CD4-positive, alpha-beta T cell treated with Interferon alpha-2 for 1 hour (primary cell): ENCODE data around the gene TLL2.

ENCODE experiments used
- DNase-seq, 2 donors: peaks; one replicate each; pipeline ENCODE4 v3.0.0-alpha.2; 2020 to 2022

TLL2 gene

DNA sequence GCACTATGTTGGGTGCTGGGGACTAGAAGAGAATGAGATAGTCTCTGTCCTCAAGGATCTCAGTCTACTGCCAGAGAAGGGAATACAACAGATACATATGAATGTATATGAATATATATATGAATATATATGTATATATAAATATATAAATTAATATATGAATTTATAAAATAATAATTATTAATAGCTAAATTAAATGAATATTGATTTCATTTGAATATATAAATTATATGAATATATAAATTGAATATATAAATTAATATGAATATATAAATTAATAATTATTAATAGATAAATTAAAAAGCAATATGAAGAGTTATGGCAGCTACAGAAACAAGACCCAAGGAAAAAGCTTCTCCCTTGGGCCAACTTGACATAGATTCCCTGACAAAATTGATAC lies 95.1 kb downstream of the TLL2 start:
- no peak for DNase-seq

DNA sequence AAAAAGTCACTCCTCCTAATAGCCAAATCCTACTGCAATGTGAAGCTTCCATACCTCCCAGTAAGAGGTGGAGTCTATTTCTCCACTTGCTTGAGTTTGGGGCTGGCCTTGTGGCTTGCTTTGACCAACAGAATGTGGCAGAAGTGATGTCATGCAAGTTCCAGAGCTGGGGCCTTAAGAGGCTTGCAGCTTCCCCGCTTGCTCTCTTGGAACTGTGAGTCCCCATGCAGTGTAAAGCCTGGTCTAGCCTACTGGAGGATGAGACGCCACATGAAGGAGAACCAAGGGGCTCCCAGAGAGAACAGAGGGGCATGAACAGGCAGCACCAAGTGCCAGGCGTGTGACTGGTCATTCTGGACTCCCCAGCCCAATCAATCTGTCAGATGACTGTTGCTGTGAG lies 96.3 kb downstream of the TLL2 start:
- DNase-seq = no peak

DNA sequence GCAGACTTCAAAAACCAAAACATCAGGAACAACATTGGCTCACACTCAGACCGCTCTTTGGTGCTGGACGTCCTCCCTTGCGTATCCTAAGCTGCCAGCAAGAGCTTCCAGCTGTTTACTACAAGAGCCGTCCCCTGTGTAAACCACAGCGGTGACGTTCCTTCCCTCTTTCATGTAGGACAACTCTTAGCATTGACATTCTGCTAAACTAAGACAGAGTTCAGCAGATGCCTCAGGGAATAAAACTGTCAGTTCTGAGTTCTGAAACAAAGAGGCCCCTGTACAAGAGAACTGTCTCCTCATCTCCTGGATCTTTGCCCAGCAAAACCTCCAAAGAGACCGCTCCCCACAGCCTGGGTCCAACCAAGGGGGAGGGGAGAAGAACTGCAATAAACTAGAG lies 97.1 kb downstream of the TLL2 start:
- no peak for DNase-seq

DNA sequence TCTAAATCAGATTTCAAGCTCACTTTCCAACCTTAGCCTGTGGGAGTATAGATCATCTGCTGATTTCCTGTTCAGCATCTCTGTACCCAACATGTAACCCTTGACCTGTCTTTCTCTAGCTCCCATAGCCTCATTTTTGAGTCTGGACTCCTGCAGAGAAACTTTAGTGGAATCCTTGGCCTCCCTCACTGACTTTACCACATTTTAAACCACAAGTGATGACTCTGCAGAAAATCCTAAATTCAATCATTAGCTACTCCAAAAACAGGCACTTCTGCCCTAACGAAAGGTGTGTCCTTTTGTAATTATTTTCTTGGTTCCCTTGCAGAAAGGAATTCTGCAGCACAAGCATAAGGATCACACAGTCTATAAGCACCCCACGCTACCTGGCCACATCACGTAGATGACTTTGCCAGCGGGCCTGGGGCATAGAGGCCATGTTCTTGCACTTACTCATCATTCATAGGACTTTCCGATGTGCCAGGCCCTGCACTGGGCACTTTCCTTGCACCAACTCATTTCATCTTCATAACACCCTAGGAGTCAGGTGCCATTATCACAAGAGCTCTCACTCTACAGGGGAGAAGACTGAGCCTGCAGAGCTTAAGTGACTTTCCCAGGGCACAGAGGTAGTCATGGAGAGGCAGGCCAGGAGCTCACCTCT lies 97.7 kb downstream of the TLL2 start:
- no peak for DNase-seq

DNA sequence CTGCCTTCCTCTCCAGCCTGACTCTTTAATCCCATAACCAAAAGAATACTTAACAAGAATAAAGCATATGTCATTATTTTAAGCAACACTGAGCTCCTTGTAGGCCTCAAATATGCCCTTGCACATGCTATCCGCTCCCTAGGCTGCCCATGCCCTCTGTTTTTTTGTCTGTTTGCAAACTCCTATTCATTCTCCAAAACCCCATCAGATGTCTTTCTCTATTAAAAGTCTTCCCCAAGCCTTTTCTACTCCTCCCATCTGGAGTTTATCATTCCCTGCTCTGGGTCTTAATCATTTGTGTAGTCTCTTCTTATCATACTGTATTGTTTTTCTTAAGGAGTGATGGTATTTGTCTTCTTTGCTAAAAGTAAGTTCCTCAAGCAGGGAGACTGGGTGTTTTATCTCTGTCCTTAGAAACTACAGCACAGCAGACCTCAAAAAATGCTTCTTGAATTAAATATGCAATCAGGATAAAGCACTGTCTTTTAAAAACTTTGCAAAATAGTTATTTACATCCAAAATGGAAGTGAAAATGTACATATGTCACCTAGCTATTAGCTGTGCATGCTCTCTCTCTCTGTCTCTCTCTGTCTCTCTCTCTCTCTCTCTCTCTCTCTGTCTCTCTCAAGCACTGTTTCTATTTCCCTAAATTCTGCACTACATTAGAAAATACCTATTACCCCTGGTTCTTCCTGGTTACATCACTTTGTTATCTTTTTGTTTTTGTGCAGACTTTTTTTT lies 98.4 kb downstream of the TLL2 start:
- DNase-seq = no peak

DNA sequence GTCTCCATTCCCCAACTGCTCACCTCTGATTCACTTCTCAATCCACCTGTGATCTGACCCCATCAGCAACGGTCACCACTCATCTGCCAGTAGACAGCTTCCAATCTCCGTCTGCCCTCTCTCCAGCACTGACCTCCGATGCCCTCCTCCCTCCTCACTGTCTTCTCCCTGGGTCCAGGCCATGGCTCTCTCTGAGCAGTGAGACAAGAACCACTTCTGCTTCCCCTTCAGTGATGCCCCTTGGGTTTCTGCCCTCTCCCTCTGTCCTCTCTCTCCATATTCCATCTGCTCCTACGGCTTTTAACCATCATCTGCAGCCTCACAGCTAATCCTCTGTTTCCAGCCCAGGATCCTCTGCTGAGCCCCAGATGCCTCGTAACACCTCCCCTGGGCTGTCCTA lies 99.4 kb downstream of the TLL2 start:
- no peak for DNase-seq

DNA sequence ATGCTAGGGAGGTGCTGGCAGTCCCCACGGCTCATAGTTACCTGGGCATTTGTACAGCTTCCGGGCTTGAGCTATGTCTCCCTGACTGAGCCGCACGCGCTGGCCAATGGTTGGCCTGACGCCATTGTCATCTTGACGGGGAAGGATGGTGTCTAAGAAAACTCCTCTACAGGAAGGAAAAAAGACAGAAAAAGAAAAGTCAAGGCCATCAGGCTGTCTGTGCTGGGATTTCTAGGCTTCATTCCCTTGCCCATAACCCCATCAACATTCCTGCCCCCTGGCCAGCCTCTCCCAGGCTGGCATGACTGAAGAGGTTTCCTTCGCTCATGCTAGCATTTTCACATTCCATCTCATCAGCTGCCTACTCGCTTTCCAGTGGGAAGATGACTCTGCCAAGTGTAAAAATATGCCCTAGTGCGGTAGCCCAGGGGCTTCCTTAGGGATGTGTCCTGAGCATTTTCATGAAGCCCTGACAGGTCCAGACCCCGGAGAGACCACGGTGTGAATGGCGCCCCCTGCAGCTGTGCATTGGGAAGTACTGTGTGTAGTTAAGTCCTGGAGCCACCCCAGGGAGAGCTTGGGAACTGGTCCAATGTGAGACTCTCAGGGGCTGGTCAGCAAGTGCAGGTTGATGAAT lies 100.5 kb downstream of the TLL2 start:
- no peak for DNase-seq

DNA sequence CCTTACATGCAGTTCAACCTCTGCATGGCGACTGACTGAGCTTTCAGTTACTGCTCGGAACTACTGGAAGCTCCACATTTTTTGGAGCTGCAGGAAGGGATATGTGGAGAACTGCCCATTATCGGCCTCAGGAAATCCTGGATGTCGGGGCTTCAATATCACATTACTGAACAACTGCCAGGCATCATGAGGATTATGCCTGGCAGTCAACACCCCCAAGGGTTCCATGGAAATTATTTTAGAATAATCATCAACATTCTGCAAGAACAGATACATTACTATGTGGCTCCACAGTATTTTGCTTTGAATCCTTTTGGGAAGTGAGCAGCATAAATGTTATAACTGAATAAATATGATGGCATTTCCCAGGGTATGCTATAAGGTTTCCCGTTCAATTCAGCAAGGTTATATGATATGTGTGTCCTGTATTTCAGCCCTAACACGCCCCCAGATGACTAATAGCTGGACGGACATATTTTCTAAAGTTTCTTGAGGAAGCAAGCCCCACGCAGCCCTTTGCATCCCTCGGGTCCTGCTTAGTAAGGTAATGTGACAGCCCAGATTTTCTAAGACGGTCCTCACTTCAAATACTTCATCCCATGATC lies 101.9 kb downstream of the TLL2 start:
- no peak for DNase-seq

DNA sequence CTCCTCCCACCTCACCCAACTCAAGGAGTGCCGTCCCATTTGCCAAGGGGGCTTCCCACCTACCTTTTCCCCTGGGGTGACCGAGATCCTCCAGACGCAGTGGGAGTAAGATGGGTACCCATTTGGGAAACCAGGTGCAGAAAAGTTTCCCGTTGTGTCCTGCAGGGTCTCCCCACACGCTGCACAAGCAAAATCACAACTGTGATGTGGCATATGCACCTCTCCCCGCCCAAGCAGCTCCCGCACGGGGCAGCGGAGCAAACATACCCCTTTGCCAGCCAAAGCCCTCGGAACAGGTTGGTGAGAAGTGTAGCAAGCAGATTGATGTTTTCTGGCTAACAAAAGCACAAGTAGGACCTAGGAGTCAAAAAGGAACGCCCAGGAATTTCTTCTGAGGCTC lies 103.4 kb downstream of the TLL2 start:
- DNase-seq = no peak

DNA sequence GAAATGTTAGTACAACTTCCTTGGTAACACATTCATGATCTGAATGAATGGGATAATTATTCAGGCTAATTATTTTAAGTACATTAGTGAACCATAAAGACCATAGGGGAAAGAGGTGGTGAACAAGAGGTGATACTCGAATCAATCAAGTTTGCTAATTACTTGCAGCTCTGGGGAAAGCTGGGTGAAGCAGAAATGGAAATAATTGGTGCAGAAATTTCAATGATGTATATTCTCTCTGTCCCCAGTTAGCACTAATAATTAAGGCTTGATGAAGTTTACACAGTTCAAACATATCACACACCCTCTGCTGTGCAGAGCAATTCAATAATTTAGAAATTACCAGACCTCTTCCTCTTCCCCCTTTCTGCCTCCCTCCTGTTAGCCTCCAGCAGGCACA lies 105.5 kb downstream of the TLL2 start:
- DNase-seq = no peak

DNA sequence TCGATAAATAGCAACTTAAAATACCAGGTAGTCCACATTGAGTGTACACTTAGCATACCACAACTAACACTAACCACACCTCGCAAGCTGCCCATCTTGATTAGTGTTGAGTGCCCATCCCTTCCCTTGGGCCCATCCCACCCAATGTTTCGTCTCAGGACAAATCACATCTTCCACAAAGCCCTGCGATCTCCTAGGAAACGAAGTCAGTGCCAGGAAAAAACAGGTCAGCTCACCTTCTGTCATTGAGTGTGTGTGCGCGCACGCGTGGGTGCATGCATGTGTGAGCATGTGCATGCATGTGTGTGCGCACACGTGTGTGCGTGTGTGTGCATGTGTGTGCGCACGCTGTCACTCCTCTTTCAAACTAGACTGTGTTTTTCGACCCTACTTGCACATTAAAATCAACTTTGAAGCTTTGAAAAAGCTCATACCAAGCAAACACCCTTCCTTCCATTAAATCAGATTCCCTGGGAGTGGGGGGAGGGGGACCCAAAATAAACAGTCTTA lies 106.1 kb downstream of the TLL2 start:
- no peak for DNase-seq

DNA sequence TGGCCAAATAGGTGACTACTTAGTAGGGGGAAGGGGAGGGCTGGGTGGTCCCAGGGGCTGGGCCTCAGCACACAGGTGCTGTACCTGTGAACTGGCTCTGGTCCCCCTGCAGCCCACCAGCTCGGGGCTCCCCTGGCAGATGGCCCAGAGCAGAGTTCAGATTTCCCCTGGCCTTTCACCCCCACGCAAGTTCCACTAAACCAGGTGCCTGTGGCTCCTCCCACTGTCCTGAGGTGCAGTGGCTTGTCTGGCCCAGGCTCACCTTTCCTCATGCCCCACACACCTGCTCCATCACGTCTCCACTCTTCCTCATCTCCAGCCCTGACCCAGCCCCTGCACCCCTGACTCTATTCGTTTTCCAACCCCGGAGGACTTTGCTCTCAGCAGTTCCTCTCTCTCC lies 107.6 kb downstream of the TLL2 start:
- DNase-seq = no peak

DNA sequence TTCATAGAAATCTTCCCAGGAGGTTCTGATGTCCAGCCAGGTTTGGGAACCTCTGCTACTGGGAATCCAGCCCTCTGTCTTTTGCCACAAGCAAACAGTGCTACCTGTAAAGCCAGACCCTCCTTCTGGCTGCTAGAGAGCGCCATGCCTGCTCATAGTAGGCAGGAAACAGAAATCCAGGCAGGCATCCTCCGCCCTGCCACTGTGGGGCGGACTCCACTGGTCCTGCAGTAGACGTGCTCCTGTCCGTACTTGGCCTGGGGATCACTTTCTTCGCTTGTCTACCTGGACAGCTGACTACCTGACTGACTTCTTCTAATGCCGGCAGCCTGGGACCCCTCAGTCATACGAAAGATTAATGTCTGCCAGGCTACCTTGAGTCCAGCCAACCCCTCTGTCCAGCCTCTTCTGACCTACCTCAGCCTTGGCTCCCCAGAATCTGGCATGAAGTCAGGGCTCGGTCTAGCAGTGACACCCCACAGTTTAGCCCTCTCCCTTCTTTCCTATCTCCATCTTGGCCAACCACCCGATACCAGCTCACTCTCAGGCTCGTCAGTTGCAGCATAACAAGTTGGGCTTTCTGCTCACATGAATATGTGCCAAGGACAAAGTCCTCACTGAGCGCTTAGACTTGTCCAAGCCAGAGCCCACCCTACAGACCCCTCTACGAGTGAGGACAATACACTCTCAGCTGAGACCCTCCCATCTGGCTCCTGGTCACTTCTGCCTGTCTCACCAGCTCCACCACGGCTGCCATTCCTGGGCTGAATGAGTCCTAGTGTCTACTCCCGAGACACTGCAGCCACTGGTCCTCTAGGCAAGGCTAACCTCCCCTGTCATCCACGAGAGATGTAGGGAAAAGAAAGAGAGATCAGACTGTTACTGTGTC lies 111.1 kb downstream of the TLL2 start:
- DNase-seq = no peak

DNA sequence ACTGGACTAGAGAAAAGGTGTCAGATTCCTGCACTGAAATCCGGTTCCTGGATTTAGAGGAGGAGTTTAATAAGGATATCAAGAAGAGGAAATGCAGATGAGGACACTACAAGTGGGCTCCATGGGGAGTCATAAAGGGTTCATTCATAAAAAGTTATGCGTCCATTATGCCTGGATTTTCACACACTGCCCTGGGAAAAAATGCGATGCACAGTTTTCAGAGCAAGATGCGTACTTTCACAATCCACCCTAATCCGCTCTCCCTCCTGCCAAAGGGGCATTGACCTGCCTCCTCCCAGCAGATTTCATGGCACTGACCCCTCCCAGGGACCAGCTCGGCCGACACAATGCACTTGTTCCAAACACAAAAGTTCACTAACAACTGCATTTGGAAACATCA lies 112.7 kb downstream of the TLL2 start:
- DNase-seq = no peak

DNA sequence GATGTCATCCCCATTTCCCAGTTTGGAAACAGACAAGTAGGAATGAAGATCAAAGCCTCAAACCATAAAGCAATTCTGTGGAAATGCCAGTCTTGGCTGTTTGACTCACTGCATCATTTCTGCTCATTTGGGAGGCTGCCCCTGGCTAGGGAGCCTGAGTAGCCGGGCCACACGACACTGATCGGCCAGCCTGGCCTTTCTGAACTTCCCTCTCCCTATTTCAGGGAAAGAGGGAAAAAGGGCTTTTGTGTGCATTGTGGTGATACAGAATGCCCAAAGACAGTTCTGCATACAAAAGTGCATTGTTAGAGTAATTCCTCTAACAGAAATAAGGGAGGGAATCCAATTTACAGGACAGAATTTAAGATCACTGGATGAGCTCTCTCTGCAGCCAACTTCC lies 113.3 kb downstream of the TLL2 start:
- DNase-seq = no peak

DNA sequence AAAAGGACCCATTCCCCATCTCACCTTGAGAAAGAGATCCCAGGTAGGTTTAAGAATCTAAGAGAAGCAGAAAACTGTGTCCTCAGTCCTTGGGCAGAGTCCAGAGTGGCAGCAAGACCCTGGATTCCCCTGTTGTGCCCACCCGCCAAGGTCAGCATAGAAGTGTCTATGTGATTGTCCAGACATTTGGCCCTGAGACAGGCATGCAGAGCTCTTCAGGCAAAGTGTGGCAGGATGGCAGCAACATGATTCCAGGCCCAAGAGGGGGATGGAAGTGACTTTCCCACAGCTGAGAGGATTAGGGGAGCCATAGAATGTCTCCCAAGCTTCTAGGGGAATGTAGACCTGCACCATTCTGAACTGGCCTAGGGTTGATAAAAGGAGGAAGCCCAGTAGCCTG lies 115.8 kb downstream of the TLL2 start:
- no peak for DNase-seq

DNA sequence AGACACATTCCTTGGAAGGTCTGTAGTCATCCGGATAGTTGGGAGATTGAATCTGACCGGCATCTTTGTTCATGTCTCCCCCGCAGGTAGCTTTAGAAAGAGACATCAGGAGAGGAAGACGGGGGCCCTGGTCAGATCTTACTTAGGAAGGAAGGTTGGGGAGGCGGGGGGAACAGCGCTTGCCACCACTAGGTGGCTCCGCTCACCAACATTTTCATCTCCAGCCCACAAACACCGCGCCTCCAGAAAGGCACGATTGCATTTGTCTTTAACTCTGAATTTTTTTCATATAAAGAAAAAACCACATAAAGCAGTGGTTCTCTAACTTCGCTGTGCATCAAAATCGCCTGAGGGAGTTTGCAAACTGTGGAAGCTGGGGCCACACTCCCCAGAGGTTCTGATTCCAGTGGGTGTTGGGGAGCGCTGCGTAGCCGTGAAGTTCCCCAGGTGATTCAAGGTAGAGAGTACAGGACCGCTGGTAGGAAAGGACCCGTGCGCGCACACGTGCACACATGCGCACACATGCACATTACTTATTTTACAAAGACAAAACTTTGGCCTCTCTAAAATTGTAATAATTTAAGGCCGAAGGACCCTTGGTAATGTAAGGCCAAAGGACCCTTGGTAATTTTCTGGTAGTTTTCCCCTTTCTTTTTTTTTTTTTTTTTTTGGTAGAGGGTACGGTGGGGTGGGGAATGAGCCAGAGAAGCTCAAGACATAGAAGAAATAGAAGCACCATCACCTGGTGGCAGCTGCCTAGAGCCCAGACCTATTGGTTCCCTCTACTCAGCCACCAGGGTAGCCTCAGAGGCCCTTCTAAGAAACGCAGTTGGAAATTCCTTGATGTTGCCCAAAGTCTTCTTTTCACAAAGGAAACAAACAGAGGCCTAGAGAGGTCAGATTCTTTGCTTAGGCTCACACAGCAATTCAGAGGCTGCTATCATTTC lies 117.5 kb downstream of the TLL2 start:
- DNase-seq = peak; percentile 58 to 60

DNA sequence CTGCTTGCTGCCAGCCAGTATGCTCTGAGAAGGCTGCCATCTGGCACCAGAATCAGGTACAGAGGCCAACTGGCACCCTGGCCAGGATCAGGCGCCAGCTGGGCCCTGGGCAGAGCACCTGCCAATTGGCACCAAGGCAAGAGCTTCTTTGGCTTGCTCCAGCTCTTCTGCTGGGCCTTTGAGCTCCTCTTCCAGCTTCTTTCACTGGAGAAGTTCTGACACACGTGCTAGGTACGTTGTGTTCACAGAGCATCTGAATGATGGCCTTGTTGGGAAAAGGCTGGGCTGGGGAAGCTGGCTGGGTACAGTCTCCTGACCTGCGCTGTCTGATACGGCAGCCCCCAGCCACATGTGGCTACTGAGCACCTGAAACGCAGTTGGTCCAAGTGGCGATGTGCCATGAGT lies 123.3 kb downstream of the TLL2 start:
- no peak for DNase-seq

DNA sequence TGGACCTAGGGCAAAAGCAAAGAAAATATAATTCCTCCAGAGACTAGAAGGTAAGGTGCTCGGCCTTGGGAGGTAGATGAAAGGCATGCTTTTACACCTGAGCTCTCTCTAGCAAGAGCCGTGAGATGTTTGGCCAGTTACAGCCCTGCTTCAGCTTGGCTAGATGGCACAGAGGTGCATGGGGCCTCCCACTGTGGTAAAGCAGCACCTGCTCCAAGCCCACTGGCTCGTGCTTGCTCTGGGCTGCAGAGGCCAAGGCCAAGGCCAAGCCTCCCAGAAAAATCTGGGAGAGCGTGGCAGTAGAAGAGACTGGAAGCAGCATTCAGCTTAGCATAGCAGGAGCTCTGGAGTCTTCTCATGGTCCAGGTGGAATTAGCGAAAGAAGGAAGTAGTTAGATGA lies 123.9 kb downstream of the TLL2 start:
- DNase-seq = no peak

DNA sequence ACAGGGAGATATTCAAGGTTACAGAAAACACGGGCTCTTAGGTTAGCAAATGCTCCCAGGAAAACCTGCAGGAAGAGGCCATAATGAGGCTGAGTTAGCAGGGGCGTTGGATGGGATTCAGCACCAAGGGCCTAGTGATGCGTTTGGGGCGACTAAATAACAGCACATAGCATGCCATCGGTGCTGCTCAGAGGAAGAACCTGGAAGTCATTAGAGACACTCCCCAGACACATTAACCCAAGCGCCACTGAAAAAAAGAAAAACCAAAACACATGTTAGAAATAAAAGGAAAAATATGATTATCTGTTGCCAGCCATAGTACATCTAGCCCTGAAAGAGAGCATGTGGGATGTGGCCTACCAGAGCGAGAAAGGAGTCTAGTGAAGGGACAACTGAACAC lies 126.1 kb downstream of the TLL2 start:
- DNase-seq = no peak

DNA sequence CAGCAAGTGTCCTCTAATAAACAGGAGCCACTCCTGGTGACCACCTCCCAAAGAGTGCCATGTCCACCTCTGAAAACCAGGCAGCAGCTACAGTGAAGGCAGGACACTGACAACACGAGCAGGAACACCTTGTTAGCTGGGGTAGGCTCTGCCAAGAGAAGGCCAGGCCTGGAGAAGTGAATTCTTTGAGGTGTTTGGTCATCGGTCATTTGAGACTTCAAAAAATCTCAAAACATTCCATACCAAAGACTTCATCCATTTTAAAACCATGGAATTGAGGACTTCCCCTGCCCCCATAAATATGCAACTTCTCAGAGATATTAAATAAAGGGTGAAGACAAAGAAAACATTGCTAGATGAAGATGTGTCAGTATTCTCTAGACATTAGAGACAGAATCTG lies 126.6 kb downstream of the TLL2 start:
- DNase-seq = no peak

DNA sequence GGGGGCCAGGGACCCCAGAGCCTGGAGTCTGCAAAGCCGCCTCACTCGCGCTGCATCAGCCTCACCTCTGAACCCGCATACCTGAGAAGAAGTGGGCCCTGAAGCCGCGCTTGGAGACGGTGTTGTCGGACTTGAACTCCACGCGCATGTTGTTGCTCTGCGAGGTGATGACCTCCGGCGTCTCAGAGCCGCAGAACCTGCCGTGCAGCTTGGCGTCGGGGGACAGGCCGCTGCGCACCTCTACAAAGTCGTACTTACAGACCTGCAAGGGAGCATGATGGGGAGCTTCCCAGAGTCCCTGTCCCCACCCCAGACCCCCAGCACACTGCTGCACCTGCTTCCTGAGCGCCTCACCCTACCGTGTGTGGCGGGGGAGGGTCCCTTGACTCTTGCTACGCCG lies 129.2 kb downstream of the TLL2 start:
- DNase-seq = no peak
